ENCODE measurements around the gene CA7. TPM values are rescaled to one million over a fixed set of nuclear protein-coding genes. Genes with fewer than 3 reads are reported as not detected.

CA7 gene
- total RNA-seq (2022) (not detected in 2 replicates), Bru-seq, nascent RNA (not detected), BruChase-seq, experiment 1, labeled RNA remaining after a 6-hour chase (not detected), BruChase-seq, experiment 2, labeled RNA remaining after a 2-hour chase (not detected)
- long read RNA-seq, result 0 reads

- no TSS peak for BruUV-seq (replicated peaks)
- peaks cover 83% of the 10 kb centered on the region for H3K27me3 Mint-ChIP-seq (ENCODE audit: unreplicated experiment)
- DNase-seq, result no peak
- intact Hi-C loops (cut with micrococcal nuclease; ENCODE audit: unreplicated experiment), result no loop called here
- no peak within 1 kb of the TSS for H3K27ac Mint-ChIP-seq (ENCODE audit: unreplicated experiment)
- H3K4me1 Mint-ChIP-seq (ENCODE audit: low read depth, unreplicated experiment), result peaks cover 8% of the 10 kb centered on the region
- CTCF ChIA-PET, result interaction anchor here (1.0 to 1.3 kb wide), 4 partner anchors 14 to 62 kb away, joined by 3 to 8 read pairs (median 3); partner anchors contain the start of gene NAE1
- H3K36me3 Mint-ChIP-seq (ENCODE audit: insufficient read depth, unreplicated experiment), result no peaks in the 10 kb centered on the region
- H3K4me3 Mint-ChIP-seq (ENCODE audit: low read depth, unreplicated experiment), result peak within 1 kb of the TSS; percentile 64
- TF ChIP-seq, protein P1, sequence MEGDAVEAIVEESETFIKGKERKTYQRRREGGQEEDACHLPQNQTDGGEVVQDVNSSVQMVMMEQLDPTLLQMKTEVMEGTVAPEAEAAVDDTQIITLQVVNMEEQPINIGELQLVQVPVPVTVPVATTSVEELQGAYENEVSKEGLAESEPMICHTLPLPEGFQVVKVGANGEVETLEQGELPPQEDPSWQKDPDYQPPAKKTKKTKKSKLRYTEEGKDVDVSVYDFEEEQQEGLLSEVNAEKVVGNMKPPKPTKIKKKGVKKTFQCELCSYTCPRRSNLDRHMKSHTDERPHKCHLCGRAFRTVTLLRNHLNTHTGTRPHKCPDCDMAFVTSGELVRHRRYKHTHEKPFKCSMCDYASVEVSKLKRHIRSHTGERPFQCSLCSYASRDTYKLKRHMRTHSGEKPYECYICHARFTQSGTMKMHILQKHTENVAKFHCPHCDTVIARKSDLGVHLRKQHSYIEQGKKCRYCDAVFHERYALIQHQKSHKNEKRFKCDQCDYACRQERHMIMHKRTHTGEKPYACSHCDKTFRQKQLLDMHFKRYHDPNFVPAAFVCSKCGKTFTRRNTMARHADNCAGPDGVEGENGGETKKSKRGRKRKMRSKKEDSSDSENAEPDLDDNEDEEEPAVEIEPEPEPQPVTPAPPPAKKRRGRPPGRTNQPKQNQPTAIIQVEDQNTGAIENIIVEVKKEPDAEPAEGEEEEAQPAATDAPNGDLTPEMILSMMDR (IDR thresholded peaks at IDR 0.05; ENCODE audit: unreplicated experiment), result no peak
- no peaks in the 10 kb centered on the region for H3K9me3 Mint-ChIP-seq (ENCODE audit: low read depth, unreplicated experiment)
Observed at GRCh38 chr16:66844342-66845079, at the start of gene CA7. CA7 (plus strand) TSS chr16:66844414; CDS start chr16:66844488, 74 bp downstream.

DNA sequence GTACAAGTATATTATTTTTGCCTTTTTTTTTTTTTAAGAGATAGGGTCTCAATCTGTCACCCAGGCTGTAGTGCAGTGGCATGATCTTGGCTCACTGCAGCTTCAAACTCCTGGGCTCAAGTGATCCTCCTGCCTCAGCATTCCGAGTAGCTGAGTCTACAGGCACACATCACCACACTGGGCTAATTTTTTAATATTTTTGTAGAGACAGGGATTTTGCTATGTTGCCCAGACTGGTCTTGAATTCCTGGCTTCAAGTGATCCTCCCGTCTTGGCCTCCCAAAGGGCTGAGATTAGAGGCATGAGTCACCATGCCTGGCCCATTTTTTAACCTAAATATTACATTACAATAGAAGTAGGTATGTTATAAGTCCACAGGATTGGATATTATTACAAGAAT, 46.1 kb upstream of the CA7 start:
- Mint-ChIP-seq H3K27ac (ENCODE audit: unreplicated experiment) (no peak overlapping the region), H3K27me3 (ENCODE audit: unreplicated experiment) (no peaks in the 10 kb centered on the region), H3K4me3 (ENCODE audit: low read depth, unreplicated experiment) (no peak overlapping the region), H3K9me3 (ENCODE audit: low read depth, unreplicated experiment) (no peaks in the 10 kb centered on the region), H3K36me3 (ENCODE audit: insufficient read depth, unreplicated experiment) (no peaks in the 10 kb centered on the region), H3K4me1 (ENCODE audit: low read depth, unreplicated experiment) (no peaks in the 10 kb centered on the region)
- TF ChIP-seq, protein P1 (IDR thresholded peaks at IDR 0.05; ENCODE audit: unreplicated experiment), result no peak
- BruUV-seq (replicated peaks), result no TSS peak
- CTCF ChIA-PET, result interaction anchor here (0.6 to 1.2 kb wide), 3 partner anchors 14 to 450 kb away, joined by 3 to 4 read pairs (median 3); no protein-coding TSS in a partner anchor
- intact Hi-C loops (cut with micrococcal nuclease; ENCODE audit: unreplicated experiment), result no loop called here
- no peak for DNase-seq

DNA sequence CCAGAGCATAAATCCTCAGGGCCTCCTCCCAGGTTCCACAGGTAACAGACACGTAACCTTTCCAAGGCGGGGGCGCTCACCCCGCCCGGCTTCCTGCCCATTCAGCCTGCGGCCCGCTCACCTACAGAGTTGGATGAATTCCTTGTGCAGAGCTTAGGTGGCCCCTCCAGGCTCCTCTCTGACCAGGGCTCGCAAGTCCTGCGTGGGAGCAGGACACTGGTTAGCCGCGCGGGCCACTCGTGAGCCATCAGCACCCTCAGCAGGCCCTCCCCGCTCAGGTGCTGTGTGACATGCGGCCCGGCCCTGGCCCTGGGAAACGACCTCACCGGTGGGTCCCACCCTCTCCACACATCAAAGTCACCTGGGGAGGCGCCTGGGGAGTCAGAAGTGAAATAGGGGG, 43.4 kb upstream of the CA7 start:
- Mint-ChIP-seq H3K4me1 (ENCODE audit: low read depth, unreplicated experiment) (no peaks in the 10 kb centered on the region), H3K36me3 (ENCODE audit: insufficient read depth, unreplicated experiment) (peaks cover 16% of the 10 kb centered on the region), H3K27me3 (ENCODE audit: unreplicated experiment) (no peaks in the 10 kb centered on the region), H3K4me3 (ENCODE audit: low read depth, unreplicated experiment) (no peak overlapping the region), H3K9me3 (ENCODE audit: low read depth, unreplicated experiment) (no peaks in the 10 kb centered on the region), H3K27ac (ENCODE audit: unreplicated experiment) (no peak overlapping the region)
- DNase-seq, result no peak
- TF ChIP-seq, protein P1 (IDR thresholded peaks at IDR 0.05; ENCODE audit: unreplicated experiment), result no peak
- intact Hi-C loops (cut with micrococcal nuclease; ENCODE audit: unreplicated experiment), result no loop called here
- no TSS peak for BruUV-seq (replicated peaks)
- CTCF ChIA-PET, result no interaction called here

GRCh38 chr16:66801320-66802105, 42.7 kb upstream of the CA7 start, which contains the start of gene TERB1:
TERB1 (minus strand) TSS chr16:66801584; CDS start chr16:66796798, 4,786 bp downstream.
- peaks cover 16% of the 10 kb centered on the region for H3K36me3 Mint-ChIP-seq (ENCODE audit: insufficient read depth, unreplicated experiment)
- CTCF ChIA-PET, result no interaction called here

More at GRCh38 chr16:66801320-66802105, 42.7 kb upstream of the CA7 start, which contains the start of gene TERB1:
- Mint-ChIP-seq H3K9me3 (ENCODE audit: low read depth, unreplicated experiment) (no peaks in the 10 kb centered on the region), H3K27me3 (ENCODE audit: unreplicated experiment) (no peaks in the 10 kb centered on the region), H3K27ac (ENCODE audit: unreplicated experiment) (no peak within 1 kb of the TSS), H3K4me1 (ENCODE audit: low read depth, unreplicated experiment) (no peaks in the 10 kb centered on the region), H3K4me3 (ENCODE audit: low read depth, unreplicated experiment) (no peak within 1 kb of the TSS)
- intact Hi-C loops (cut with micrococcal nuclease; ENCODE audit: unreplicated experiment), result no loop called here
- TF ChIP-seq, protein P1 (IDR thresholded peaks at IDR 0.05; ENCODE audit: unreplicated experiment), result no peak
- BruUV-seq (replicated peaks), result no TSS peak
- DNase-seq, result no peak
